ENCODE measurements around the gene PNPLA1. TPM values are rescaled to one million over a fixed set of nuclear protein-coding genes. Genes with fewer than 3 reads are reported as not detected.

PNPLA1 gene
- total RNA-seq, 1 donor from 2014 or later, result not detected

- no peak for TF ChIP-seq CTCF (IDR thresholded peaks at IDR 0.05)
- Mint-ChIP-seq H3K27me3 (peaks cover 9% of the 10 kb centered on the region), H3K9me3 (peaks cover 5% of the 10 kb centered on the region), H3K4me3 (no peak overlapping the region), H3K27ac (no peak overlapping the region), H3K4me1 (no peaks in the 10 kb centered on the region), H3K36me3 (ENCODE audit: low read depth) (no peaks in the 10 kb centered on the region)
- ATAC-seq (ENCODE audit: low read depth) (no peak), DNase-seq (no peak)
- ChIA-PET CTCF (no interaction called here), POLR2A (no interaction called here)
- intact Hi-C loops (cut with micrococcal nuclease), result no loop called here
Measured at GRCh38 chr6:36263390-36264000, 6.4 kb upstream of the PNPLA1 start.

GRCh38 chr6:36265744-36266143 is 4.1 kb upstream of the PNPLA1 start:
- Mint-ChIP-seq H3K27me3 (peaks cover 9% of the 10 kb centered on the region), H3K9me3 (peaks cover 5% of the 10 kb centered on the region), H3K4me3 (no peak overlapping the region), H3K36me3 (ENCODE audit: low read depth) (no peaks in the 10 kb centered on the region), H3K27ac (no peak overlapping the region), H3K4me1 (no peaks in the 10 kb centered on the region)
- DNase-seq (no peak), ATAC-seq (ENCODE audit: low read depth) (no peak)
- ChIA-PET CTCF (no interaction called here), POLR2A (no interaction called here)
- intact Hi-C loops (cut with micrococcal nuclease), result no loop called here
- TF ChIP-seq CTCF (IDR thresholded peaks at IDR 0.05), result no peak

GRCh38 chr6:36266913-36267644 is 2.8 kb upstream of the PNPLA1 start:
- DNase-seq (no peak), ATAC-seq (ENCODE audit: low read depth) (no peak)
- ChIA-PET CTCF (no interaction called here), POLR2A (no interaction called here)
- intact Hi-C loops (cut with micrococcal nuclease), result no loop called here
- no peak overlapping the region for H3K27ac Mint-ChIP-seq
- no peak overlapping the region for H3K4me3 Mint-ChIP-seq
- no peak for TF ChIP-seq CTCF (IDR thresholded peaks at IDR 0.05)
- peaks cover 5% of the 10 kb centered on the region for H3K9me3 Mint-ChIP-seq
- H3K4me1 Mint-ChIP-seq, result no peaks in the 10 kb centered on the region
- H3K36me3 Mint-ChIP-seq (ENCODE audit: low read depth), result no peaks in the 10 kb centered on the region
- peaks cover 8% of the 10 kb centered on the region for H3K27me3 Mint-ChIP-seq

GRCh38 chr6:36267731-36268477 is 2.0 kb upstream of the PNPLA1 start:
- H3K4me1 Mint-ChIP-seq, result no peaks in the 10 kb centered on the region
- ATAC-seq (ENCODE audit: low read depth), result no peak
- TF ChIP-seq CTCF (IDR thresholded peaks at IDR 0.05), result no peak
- DNase-seq, result no peak
- H3K27me3 Mint-ChIP-seq, result peaks cover 9% of the 10 kb centered on the region
- no peak overlapping the region for H3K4me3 Mint-ChIP-seq
- no peaks in the 10 kb centered on the region for H3K36me3 Mint-ChIP-seq (ENCODE audit: low read depth)
- POLR2A ChIA-PET, result no interaction called here
- intact Hi-C loops (cut with micrococcal nuclease), result no loop called here
- CTCF ChIA-PET, result no interaction called here
- H3K9me3 Mint-ChIP-seq, result peaks cover 5% of the 10 kb centered on the region
- H3K27ac Mint-ChIP-seq, result no peak overlapping the region
